Subcutaneous abdominal adipose tissue (tissue), 5 donors: Measurements from ENCODE around the gene RNF144A.

ENCODE experiments used
- H3K27ac ChIP-seq: one replicate; pipeline ENCODE4 v1.7.0; 2013; ENCODE audit warnings: low read depth, mild to moderate bottlenecking, inconsistent platforms, low read length, moderate library complexity
- H3K27me3 ChIP-seq, 5 donors: one replicate each; pipeline ENCODE4 v1.7.0; 2013; ENCODE audit warnings: low read length in 5 of 5, inconsistent platforms in 1 of 5; ENCODE audit not compliant: control insufficient read depth in 5 of 5, insufficient read depth in 4 of 5
- H3K36me3 ChIP-seq, 5 donors: one replicate each; pipeline ENCODE4 v1.7.0; 2013; ENCODE audit warnings: low read length in 5 of 5; ENCODE audit not compliant: control insufficient read depth in 5 of 5, insufficient read depth in 5 of 5
- H3K4me1 ChIP-seq, 5 donors: one replicate each; pipeline ENCODE4 v1.7.0; 2013; ENCODE audit warnings: low read length in 5 of 5, mild to moderate bottlenecking in 3 of 5, moderate library complexity in 1 of 5; ENCODE audit not compliant: control insufficient read depth in 5 of 5, insufficient read depth in 5 of 5
- H3K4me3 ChIP-seq, 5 donors: one replicate each; pipeline ENCODE4 v1.7.0; 2013; ENCODE audit warnings: low read length in 5 of 5, low read depth in 1 of 5
- H3K9ac ChIP-seq, 5 donors: one replicate each; pipeline ENCODE4 v1.7.0; 2013; ENCODE audit warnings: low read length in 5 of 5, mild to moderate bottlenecking in 4 of 5, moderate library complexity in 3 of 5
- H3K9me3 ChIP-seq, 5 donors: one replicate each; pipeline ENCODE4 v1.7.0; 2013; ENCODE audit warnings: low read length in 5 of 5; ENCODE audit not compliant: control insufficient read depth in 5 of 5
- donor health status: healthy.
- donor health status: healthy.
- donor health status: healthy.
- donor health status: healthy.
- donor health status: healthy.

RNF144A gene

GRCh38 chr2:7031547-7032245 lies 114.5 kb downstream of the RNF144A start:
- no peak overlapping the region for H3K4me3 ChIP-seq
- no peaks in the 10 kb centered on the region for H3K9me3 ChIP-seq
- peaks cover 0 to 42% (median 32%) of the 10 kb centered on the region in 5 donors for H3K36me3 ChIP-seq
- H3K27ac ChIP-seq = no peak overlapping the region
- no peak overlapping the region for H3K9ac ChIP-seq
- H3K4me1 ChIP-seq = peaks cover 0 to 60% (median 34%) of the 10 kb centered on the region in 5 donors
- H3K27me3 ChIP-seq = no peaks in the 10 kb centered on the region

- Histone ChIP-seq H3K36me3 (peaks cover 0 to 48% (median 32%) of the 10 kb centered on the region in 5 donors), H3K4me3 (no peak overlapping the region), H3K4me1 (peaks cover 0 to 53% (median 30%) of the 10 kb centered on the region in 5 donors), H3K9me3 (no peaks in the 10 kb centered on the region), H3K27ac (no peak overlapping the region), H3K27me3 (no peaks in the 10 kb centered on the region), H3K9ac (no peak overlapping the region)
Measured at GRCh38 chr2:7032371-7032770, 115.2 kb downstream of the RNF144A start.

GRCh38 chr2:7033136-7033960 lies 116.1 kb downstream of the RNF144A start:
- peaks cover 0 to 44% (median 26%) of the 10 kb centered on the region in 5 donors for H3K4me1 ChIP-seq
- H3K36me3 ChIP-seq = peaks cover 0 to 52% (median 32%) of the 10 kb centered on the region in 5 donors
- no peak overlapping the region for H3K9ac ChIP-seq
- no peak overlapping the region for H3K4me3 ChIP-seq
- H3K9me3 ChIP-seq = no peaks in the 10 kb centered on the region
- H3K27ac ChIP-seq = no peak overlapping the region
- H3K27me3 ChIP-seq = no peaks in the 10 kb centered on the region

GRCh38 chr2:7034303-7034702 lies 117.1 kb downstream of the RNF144A start:
- H3K4me1 ChIP-seq = peaks cover 0 to 34% (median 21%) of the 10 kb centered on the region in 5 donors
- H3K27ac ChIP-seq = no peak overlapping the region
- H3K9me3 ChIP-seq = no peaks in the 10 kb centered on the region
- peaks cover 0 to 53% (median 32%) of the 10 kb centered on the region in 5 donors for H3K36me3 ChIP-seq
- H3K27me3 ChIP-seq = no peaks in the 10 kb centered on the region
- peak overlapping the region in 1 of 5 donors; percentile 12 for H3K4me3 ChIP-seq
- H3K9ac ChIP-seq = no peak overlapping the region

GRCh38 chr2:7035884-7036283 lies 118.7 kb downstream of the RNF144A start:
- no peak overlapping the region for H3K9ac ChIP-seq
- no peak overlapping the region for H3K27ac ChIP-seq
- peaks cover 6 to 50% (median 38%) of the 10 kb centered on the region in 5 donors for H3K36me3 ChIP-seq
- H3K9me3 ChIP-seq = no peaks in the 10 kb centered on the region
- H3K4me1 ChIP-seq = peaks cover 0 to 27% (median 18%) of the 10 kb centered on the region in 5 donors
- H3K27me3 ChIP-seq = no peaks in the 10 kb centered on the region
- no peak overlapping the region for H3K4me3 ChIP-seq

GRCh38 chr2:7037340-7038333 lies 120.4 kb downstream of the RNF144A start:
- no peak overlapping the region for H3K4me3 ChIP-seq
- H3K4me1 ChIP-seq = peaks cover 0 to 21% (median 18%) of the 10 kb centered on the region in 5 donors
- no peaks in the 10 kb centered on the region for H3K27me3 ChIP-seq
- H3K36me3 ChIP-seq = peaks cover 7 to 44% (median 34%) of the 10 kb centered on the region in 5 donors
- H3K9me3 ChIP-seq = no peaks in the 10 kb centered on the region
- H3K9ac ChIP-seq = no peak overlapping the region
- H3K27ac ChIP-seq = no peak overlapping the region

- no peak overlapping the region for H3K4me3 ChIP-seq
- peaks cover 7 to 43% (median 33%) of the 10 kb centered on the region in 5 donors for H3K36me3 ChIP-seq
- peak overlapping the region in 1 of 5 donors; percentile 9 for H3K9ac ChIP-seq
- no peak overlapping the region for H3K27ac ChIP-seq
- H3K9me3 ChIP-seq = no peaks in the 10 kb centered on the region
- no peaks in the 10 kb centered on the region for H3K27me3 ChIP-seq
- H3K4me1 ChIP-seq = no peaks in the 10 kb centered on the region
Measured at GRCh38 chr2:7040547-7040946, 123.3 kb downstream of the RNF144A start.

- Histone ChIP-seq H3K9me3 (no peaks in the 10 kb centered on the region), H3K27me3 (no peaks in the 10 kb centered on the region), H3K4me3 (no peak overlapping the region), H3K9ac (no peak overlapping the region), H3K36me3 (peaks cover 7 to 38% (median 28%) of the 10 kb centered on the region in 5 donors), H3K27ac (no peak overlapping the region), H3K4me1 (peaks cover 0 to 6% (median 3%) of the 10 kb centered on the region in 5 donors)
Measured at GRCh38 chr2:7041421-7041820, 124.2 kb downstream of the RNF144A start.

- no peak overlapping the region for H3K27ac ChIP-seq
Measured at GRCh38 chr2:7043690-7044089, 126.5 kb downstream of the RNF144A start.

More at GRCh38 chr2:7043690-7044089, 126.5 kb downstream of the RNF144A start:
- H3K36me3 ChIP-seq = peaks cover 7 to 32% (median 27%) of the 10 kb centered on the region in 5 donors
- H3K27me3 ChIP-seq = no peaks in the 10 kb centered on the region
- no peaks in the 10 kb centered on the region for H3K9me3 ChIP-seq
- H3K4me1 ChIP-seq = peaks cover 0 to 7% (median 3%) of the 10 kb centered on the region in 5 donors
- no peak overlapping the region for H3K4me3 ChIP-seq
- no peak overlapping the region for H3K9ac ChIP-seq
